ENCODE data around the gene CIITA. TPM values are rescaled to one million over a fixed set of nuclear protein-coding genes. Genes with fewer than 3 reads are reported as not detected.

The CIITA gene
- total and polyA plus RNA-seq, 9 of the 15 experiments (the other 6 are each of a cell fraction or from before 2014, with no cell fraction given): 0.01 to 0.20 (median 0.11) TPM; not detected in 4

- TF ChIP-seq BRD9 (IDR thresholded peaks at IDR 0.05; ENCODE audit: low read depth, partially characterized antibody) (no peak), POLR3A (IDR thresholded peaks at IDR 0.05; ENCODE audit: borderline replicate concordance, extremely low read depth, insufficient read depth, insufficient read length) (no peak), USF1 (CRISPR knock-in tag; IDR thresholded peaks at IDR 0.05) (no peak), PHF20 (IDR thresholded peaks at IDR 0.05; ENCODE audit: partially characterized antibody) (no peak), CREM (IDR thresholded peaks at IDR 0.05; ENCODE audit: low read depth) (peak; percentile 53; the same call in 1 of the 2 replicates), SETDB1 (IDR thresholded peaks at IDR 0.05; ENCODE audit: low read length) (no peak), FOXK2 (conservative IDR thresholded peaks at IDR 0.05 in 1 of 2, IDR thresholded peaks at IDR 0.05 in 1 of 2; ENCODE audit: low read depth in 2 of 2) (no peak), CEBPZ (IDR thresholded peaks at IDR 0.05; ENCODE audit: borderline replicate concordance, low read depth, low read length) (no peak), CXXC5 (CRISPR knock-in tag; IDR thresholded peaks at IDR 0.05) (peak; percentile 55; the same call in 1 of the 2 replicates), JUNB (CRISPR knock-in tag; conservative IDR thresholded peaks at IDR 0.05) (no peak), ZFPM2 (CRISPR knock-in tag; IDR thresholded peaks at IDR 0.05) (no peak), ZNF668 (CRISPR knock-in tag; IDR thresholded peaks at IDR 0.05) (no peak), KLF10 (CRISPR knock-in tag; IDR thresholded peaks at IDR 0.05) (no peak), MTA2 (IDR thresholded peaks at IDR 0.05; ENCODE audit: low read depth) (no peak), ZNF165 (CRISPR knock-in tag; IDR thresholded peaks at IDR 0.05; ENCODE audit: borderline replicate concordance) (no peak), RREB1 (CRISPR knock-in tag; IDR thresholded peaks at IDR 0.05) (0 out of 2 replicates have a peak, but pooled peaks have one; percentile 51), CHD2 (IDR thresholded peaks at IDR 0.05; ENCODE audit: low read depth, low read length) (0 out of 2 replicates have a peak, but pooled peaks have one; percentile 41)
Observed at GRCh38 chr16:10942352-10943063, 65.5 kb downstream of the CIITA start, which contains the start of gene DEXI (continued).
